Amniotic stem cell (primary cell): ENCODE results near the gene BHLHE41.
A peak's percentile ranks its signal among the peaks of the same experiment; 100 is the strongest.

ENCODE experiments used
- DNase-seq: peaks from one replicate; lab custom pipeline; 2025; lab: John Stamatoyannopoulos, UW

Gene BHLHE41

GRCh38 chr12:26134540-26134939 is 9.7 kb upstream of the BHLHE41 start:
- no peak for DNase-seq

GRCh38 chr12:26133521-26133920 is 8.7 kb upstream of the BHLHE41 start:
- DNase-seq: no peak

GRCh38 chr12:26132866-26133265 is 8.0 kb upstream of the BHLHE41 start:
- no peak for DNase-seq

- no peak for DNase-seq
Observed at GRCh38 chr12:26131936-26132335, 7.1 kb upstream of the BHLHE41 start.

GRCh38 chr12:26130728-26131127 is 5.9 kb upstream of the BHLHE41 start:
- DNase-seq: no peak

- DNase-seq: no peak
Observed at GRCh38 chr12:26128168-26128567, 3.3 kb upstream of the BHLHE41 start.

GRCh38 chr12:26127404-26127803 is 2.6 kb upstream of the BHLHE41 start:
- DNase-seq: no peak

GRCh38 chr12:26126340-26127284 is 1.8 kb upstream of the BHLHE41 start:
- peak; percentile 80 for DNase-seq

- DNase-seq: peak; percentile 67
Observed at GRCh38 chr12:26125400-26126339, 833 bp upstream of the BHLHE41 start.

- no peak for DNase-seq
Observed at GRCh38 chr12:26123482-26123980, 1.3 kb downstream of the BHLHE41 start.

GRCh38 chr12:26122681-26123481 is 2.0 kb downstream of the BHLHE41 start:
- peak; percentile 55 for DNase-seq

- DNase-seq: no peak
Observed at GRCh38 chr12:26122061-26122680, 2.7 kb downstream of the BHLHE41 start.

GRCh38 chr12:26121323-26122060 is 3.3 kb downstream of the BHLHE41 start:
- no peak for DNase-seq

- no peak for DNase-seq
Observed at GRCh38 chr12:26120561-26121274, 4.1 kb downstream of the BHLHE41 start.

- DNase-seq: peak; percentile 74
Observed at GRCh38 chr12:26119391-26119989, 5.3 kb downstream of the BHLHE41 start.

GRCh38 chr12:26118308-26118707 is 6.5 kb downstream of the BHLHE41 start:
- DNase-seq: no peak

GRCh38 chr12:26116829-26117715 is 7.8 kb downstream of the BHLHE41 start:
- no peak for DNase-seq

GRCh38 chr12:26114720-26115401 is 10.0 kb downstream of the BHLHE41 start:
- DNase-seq: no peak
